Stimulated activated CD8-positive, alpha-beta memory T cell treated with anti-CD3 and anti-CD28 coated beads, Interleukin-7, amount 100 ng/mL, for 24 hours (primary cell): ENCODE data around the gene CMIP.
A peak's percentile ranks its signal among the peaks of the same experiment; 100 is the strongest.

Experiments
- DNase-seq: peaks from one replicate; pipeline ENCODE4 v3.0.0-alpha.2; 2020; ENCODE audit warnings: low read depth

The CMIP gene

GRCh38 chr16:81607006-81607405, 162.4 kb downstream of the CMIP start:
- DNase-seq, result no peak

DNA sequence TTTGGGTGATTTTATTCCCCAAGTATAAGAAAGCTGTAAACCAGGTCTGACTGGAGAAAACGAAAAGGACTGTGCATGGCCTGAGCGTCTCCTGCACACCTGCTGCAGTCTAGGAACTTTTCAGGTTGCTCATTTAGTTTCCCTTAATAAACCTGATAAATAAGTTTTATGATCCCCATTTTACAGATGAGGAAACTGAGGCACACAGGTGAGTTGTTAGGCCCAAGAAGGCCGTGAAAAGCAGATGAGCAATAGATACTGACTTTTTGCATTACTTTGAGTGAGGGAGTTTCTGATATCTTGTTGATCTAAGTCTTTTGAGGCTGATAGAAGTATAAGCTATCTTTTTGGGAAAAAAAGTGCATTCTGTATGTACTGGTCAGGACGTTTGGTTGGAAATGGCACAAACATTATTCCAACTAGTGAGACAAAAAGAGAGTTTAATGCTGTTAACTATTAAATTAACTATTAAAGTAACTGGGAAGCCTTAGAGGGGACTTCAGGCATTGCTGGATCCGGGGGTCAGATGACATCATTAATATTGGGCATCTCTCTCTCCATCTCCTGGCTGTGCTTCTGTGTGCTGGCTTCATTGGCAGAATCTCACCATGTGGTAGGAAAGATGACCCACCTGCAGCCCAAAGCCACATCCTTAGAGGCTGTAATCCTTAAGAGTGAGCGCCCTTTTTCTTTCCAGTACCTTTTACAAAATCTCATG, 163.4 kb downstream of the CMIP start:
- no peak for DNase-seq

GRCh38 chr16:81608523-81609209, 164.1 kb downstream of the CMIP start:
- no peak for DNase-seq

DNA sequence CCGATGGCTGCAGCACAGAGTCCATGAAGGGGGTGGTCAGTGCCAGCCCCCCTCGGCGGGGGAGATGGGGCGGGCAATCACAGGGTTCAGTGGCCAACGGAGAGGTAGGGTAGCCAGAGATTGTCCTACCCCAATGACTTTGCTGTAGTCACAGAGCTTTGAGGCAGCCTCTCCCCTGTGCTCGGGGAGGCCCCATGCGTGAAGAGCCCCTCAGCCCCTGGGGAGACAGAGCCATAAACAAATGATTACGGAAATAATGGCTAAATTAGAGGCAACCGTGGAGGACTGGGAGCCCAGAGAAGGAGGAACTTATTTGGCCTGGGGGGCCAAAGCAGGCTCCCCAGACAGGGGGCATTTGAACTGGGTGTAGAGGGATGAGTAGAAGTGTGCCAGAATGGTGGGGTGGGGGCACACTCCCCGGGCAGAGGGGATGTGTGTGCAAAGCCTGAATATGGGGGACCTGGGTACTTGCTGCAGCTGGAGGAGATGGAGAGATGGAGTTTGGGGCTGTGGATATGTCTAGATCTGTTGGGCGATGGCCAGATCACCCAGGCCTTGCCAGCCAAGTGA, 164.8 kb downstream of the CMIP start:
- no peak for DNase-seq

- DNase-seq, result no peak
Measured at GRCh38 chr16:81610144-81610842, 165.7 kb downstream of the CMIP start.

- DNase-seq, result no peak
Measured at GRCh38 chr16:81610936-81611335, 166.3 kb downstream of the CMIP start.

DNA sequence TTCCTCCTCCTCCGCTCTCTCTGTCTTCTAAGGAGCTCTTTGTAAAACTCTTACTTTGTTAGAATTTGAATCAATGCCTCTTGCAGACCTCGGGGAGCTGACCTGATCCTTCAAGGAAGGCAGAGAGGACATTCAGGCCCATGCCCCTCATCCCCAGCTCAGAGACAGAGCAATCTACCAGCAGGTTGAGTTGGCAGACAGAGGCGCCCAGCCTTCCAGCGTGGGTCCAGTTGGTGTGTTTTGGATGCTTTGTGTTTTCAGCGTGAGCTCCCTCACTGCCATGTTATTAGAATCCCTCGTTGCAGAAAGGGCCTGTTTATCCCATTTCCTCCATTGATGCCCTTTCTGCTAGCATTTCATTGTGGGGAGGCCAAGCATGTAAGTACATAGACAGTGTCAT, 167.1 kb downstream of the CMIP start:
- no peak for DNase-seq

GRCh38 chr16:81612351-81613163, 167.9 kb downstream of the CMIP start:
- DNase-seq, result no peak

DNA sequence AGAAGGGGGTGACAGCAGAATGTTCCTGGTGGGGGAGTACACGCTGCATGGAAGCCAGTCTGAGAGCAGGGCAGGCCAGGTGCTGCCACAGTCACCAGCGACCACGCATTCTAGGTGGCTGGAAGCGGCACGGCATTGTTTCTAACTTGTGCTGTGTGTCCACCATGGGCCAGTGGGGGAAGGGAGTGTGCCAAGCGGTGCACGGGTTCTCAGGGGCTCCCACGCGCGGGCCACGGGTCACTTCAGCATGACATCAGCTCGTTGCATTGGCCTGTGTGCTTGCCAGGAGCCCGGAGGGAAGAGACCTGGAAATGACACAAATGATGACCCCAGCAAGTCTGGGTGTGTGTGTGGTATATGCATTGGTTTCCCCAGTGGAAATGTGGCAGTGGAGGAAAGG, 169.6 kb downstream of the CMIP start:
- DNase-seq, result no peak

- no peak for DNase-seq
Measured at GRCh38 chr16:81614654-81615359, 170.2 kb downstream of the CMIP start.

- DNase-seq, result no peak
Measured at GRCh38 chr16:81615411-81615810, 170.8 kb downstream of the CMIP start.

GRCh38 chr16:81615833-81616232, 171.2 kb downstream of the CMIP start:
- no peak for DNase-seq

DNA sequence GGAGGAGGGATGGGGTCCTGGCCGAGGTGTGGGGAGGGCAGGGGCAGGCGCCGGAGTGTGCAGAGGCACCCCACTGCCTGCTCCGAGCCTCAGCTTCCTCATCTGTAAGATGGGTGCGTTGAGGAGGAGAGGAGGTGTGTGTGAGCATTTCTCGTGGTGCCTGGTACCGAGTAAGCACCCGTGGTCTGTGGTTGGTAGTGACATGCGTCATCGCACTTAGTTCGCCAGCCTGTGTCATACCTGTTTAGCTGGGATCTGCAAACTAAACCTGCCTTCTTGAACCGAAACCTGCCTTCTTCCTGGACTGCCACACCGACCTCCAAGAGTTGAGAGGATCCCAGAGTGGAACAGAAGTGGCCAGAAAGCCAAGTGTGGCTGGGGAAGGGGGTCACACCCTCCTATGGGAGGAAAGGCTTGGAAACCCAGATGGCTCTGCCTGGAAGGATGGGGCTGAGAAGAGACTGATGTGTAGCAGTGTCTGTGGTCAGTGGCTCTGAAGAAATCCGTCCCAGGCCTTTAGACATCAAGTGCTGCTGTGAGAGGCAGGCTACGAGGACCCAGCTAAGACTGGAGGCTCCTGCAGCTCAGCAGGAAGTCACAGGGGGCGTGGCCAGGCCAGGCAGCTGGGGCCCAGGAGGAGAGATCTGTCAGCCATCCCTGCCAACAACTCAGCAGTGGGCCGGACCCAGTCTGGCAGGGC, 171.9 kb downstream of the CMIP start:
- peak; percentile 44 for DNase-seq

GRCh38 chr16:81617021-81617346, 172.4 kb downstream of the CMIP start:
- DNase-seq, result no peak

GRCh38 chr16:81618187-81618586, 173.6 kb downstream of the CMIP start:
- DNase-seq, result no peak

- DNase-seq, result no peak
Measured at GRCh38 chr16:81618661-81619060, 174.1 kb downstream of the CMIP start.

DNA sequence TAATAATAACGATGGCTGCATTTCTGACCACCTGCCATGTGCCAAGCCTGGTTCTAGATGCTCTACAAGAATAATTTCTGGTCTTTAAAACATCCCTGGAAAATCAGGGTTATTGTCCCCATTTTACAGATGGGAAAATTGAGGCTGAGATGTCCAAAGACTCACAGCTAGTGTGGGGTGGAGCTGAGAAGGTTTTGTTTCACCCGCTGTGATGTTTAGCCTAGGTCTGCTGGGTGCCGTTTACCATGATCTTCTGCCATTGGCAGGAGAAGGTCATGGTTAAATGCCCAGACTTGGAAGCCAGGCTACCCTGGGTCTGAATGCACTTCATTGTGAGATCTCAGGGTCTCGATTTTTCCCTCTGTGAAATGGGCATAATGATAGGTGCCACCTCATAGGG, 175.4 kb downstream of the CMIP start:
- no peak for DNase-seq

GRCh38 chr16:81620796-81621195, 176.2 kb downstream of the CMIP start:
- DNase-seq, result no peak

- DNase-seq, result no peak
Measured at GRCh38 chr16:81621496-81621895, 176.9 kb downstream of the CMIP start.

DNA sequence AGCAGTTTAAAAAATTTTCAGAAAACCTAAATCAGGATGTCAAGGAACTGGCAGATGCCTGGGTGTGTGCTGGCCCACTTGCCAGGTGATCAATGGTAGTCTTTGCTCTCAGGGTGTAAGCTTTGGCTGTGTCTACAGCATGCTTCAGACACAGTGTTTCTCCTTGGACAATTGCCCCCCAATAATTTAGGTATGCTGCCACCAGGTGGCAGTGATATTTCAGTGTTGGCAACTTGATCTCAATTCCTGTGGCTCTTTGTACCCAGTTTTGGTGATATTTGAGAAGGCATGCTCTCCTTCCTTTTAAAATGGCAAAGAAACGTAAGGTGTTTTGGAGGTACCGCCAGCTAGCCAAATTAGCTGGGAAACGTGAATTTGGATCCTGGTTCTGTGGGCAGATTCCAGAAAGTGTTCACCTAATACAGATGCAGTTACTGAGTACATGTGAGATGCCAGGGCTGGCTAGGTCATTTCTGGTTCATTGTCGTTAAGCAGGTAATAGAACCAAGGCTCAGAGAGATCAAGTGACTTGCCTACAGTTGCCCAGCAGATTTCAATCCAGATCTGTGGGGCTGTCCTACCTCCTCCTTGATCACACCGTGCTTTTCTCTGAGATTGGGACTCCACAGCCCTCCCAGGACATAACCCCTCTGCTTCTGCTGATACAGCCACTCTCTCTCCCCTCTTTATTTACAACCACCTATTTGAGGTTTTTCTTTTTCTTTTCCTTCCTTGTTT, 178.9 kb downstream of the CMIP start:
- no peak for DNase-seq
